ENCODE results near the gene ITGAD.

ITGAD gene

DNA sequence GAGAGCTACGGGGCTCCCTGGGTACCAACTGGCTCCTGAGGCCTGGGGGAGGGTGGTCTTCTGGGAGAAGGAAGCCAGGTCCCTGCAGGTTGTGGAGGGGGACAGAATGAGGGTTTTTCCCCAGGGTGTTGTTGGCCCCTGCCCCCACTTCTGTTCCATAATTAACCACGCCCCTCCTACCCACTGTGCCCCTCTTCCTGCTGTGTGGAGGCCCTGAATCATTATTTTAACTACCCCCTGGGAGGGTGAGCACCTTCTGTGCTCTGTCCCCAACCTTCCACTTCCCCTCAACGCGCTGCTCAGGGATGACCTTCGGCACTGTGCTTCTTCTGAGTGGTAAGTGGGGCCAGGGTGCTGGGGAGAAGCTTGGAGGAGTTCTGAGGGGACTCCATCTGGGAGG, at the start of gene ITGAD:
ITGAD (plus strand) TSS at position 280 of the 400 bp plus-strand sequence; CDS start at position 306, 26 bp downstream.
- no peak for DNase-seq (ENCODE audit: low read depth in 2 of 2)

DNA sequence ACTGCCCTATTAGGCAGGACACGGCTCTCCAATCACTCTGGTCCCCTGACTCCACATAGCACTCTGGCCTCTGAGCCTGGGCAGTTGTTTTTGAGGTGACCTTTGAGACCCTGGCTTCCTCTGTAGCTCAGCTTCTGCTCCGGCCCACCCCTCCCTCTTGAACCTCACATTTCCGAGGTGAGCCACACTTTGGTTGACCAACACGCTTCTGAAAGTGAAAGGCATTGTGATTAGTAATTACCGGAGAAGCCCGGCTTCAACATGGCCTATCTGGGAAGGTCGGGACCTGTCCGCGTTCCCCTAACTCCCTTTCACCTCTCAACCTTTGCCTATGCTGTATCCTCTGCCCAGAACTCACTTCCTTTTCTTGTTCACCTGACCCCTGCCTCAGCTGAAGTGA, 48.4 kb upstream of the ITGAD start:
- no peak for DNase-seq (ENCODE audit: low read depth in 2 of 2)

DNA sequence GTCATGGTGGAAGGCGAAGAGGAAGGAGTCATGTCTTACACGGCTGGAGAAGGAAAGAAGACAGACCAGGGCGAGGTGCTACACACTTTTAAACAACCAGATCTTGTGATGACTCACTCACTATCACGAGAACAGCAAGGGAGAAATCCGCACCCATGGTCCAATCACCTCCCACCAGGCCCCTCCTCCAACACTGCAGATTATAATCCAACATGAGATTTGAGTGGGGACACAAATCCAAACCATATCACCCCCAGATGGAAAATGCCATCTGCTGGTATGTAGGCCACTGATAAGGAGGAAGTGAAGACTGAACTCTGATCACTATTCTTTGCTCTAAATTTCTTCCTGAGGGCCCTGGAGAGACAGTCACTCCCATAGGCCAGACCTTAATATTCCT, 45.7 kb upstream of the ITGAD start:
- DNase-seq (ENCODE audit: low read depth in 2 of 2) = no peak

DNA sequence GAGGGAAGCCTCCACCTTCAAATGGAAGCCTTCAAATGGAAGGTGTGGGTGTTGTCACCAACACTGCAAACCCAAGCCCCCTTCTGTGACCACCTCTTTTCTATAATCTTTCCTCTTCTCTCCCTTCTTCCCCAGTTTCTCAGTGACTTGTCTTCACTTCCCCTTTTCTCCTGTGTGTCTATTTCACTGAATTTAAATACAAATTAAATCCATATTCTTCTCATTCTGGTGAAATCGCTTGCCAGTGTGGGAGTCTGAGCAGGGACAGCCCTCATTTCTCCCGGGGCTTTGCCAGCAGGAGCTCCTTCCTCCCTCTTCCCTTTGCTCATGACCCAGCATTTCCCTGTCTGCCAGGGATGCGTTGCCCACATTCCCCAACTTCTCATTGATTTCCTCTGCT, 44.6 kb upstream of the ITGAD start:
- DNase-seq (ENCODE audit: low read depth in 2 of 2) = no peak

DNA sequence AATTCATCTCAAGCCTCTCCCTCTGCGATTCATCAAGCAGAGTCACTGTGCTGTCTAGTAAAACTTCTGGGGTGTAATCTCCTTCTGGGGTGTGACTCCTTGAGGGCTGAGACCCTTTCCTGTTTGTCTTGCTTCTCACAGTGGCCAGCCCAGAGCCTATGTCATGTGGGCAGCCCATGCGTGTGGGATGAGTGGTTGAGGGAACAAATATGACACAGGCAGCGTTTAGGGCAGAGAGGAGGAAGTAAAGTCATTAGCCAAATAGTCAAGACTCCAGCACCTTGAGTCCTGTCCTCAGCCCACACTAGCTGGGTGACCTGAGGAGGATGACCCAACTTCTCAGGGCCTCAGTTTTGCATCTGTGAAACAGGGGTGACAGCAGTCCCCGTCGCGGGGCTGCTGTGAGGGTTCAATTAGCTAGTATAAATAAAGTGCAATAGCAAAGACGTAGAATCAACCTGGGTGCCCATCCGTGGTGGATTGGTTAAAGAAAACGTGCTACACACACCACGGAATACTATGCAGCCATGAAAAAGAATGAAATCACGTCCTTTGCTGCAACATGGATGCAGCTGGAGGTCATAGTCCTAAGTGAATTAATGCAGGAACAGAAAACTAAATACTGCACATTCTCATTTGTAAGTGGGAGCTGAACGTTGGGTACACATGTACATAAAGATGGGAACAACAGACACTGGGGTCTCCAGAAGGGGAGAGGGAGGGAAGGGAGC, 42.7 kb upstream of the ITGAD start:
- no peak for DNase-seq (ENCODE audit: low read depth in 2 of 2)

DNA sequence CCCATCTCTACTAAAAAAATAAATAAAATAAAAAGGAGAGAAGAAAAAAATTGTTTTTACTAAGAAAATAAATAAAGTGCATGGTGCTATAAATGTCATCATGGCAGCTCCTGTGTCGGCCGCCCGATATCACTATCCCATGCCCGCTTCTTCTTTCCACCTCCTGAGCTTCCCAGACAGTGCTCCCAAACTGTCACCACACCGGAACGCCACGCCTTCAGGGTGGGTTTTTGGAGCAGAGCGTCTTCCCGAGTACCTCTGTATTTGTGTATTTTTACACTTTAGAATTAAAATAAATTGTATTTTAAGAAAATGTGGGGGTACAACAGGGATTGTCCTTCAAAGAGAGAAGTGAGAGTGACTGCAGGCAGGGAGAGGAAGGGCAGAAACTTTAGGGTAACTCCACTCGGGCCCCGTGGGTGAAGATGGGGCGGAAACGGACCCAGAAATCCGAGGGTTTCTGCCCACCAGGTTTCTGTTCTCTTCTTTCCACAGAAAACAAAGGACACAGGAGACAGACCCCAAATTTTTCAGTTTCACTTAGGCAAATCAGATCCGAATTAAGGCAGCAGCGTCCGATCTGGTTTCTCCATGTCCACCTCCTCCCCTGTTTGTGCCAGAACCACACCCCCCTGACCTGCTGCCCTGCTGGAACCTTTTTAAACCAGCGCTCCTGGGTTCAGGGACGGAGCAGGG, 41.7 kb upstream of the ITGAD start:
- no peak for DNase-seq (ENCODE audit: low read depth in 2 of 2)

DNA sequence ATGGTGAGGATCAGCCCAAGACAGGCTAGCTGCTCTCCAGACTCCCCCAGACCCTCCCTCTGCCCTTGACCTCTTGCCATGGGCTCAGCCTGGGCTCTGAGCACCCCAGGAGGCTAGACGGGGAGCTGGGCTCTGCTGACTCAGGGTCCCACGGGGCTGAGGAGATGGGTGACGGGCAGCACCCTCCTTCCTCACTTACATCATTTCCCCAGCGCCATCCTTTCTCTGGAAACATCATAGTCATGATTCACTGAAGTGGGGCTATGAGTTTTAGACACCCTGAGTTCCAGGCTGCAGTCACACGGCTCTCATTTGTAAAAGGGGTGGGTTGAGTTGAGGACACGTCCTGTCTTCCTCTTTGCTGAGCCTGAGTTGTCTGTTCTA, 41.2 kb upstream of the ITGAD start:
- DNase-seq (ENCODE audit: low read depth in 2 of 2) = no peak

DNA sequence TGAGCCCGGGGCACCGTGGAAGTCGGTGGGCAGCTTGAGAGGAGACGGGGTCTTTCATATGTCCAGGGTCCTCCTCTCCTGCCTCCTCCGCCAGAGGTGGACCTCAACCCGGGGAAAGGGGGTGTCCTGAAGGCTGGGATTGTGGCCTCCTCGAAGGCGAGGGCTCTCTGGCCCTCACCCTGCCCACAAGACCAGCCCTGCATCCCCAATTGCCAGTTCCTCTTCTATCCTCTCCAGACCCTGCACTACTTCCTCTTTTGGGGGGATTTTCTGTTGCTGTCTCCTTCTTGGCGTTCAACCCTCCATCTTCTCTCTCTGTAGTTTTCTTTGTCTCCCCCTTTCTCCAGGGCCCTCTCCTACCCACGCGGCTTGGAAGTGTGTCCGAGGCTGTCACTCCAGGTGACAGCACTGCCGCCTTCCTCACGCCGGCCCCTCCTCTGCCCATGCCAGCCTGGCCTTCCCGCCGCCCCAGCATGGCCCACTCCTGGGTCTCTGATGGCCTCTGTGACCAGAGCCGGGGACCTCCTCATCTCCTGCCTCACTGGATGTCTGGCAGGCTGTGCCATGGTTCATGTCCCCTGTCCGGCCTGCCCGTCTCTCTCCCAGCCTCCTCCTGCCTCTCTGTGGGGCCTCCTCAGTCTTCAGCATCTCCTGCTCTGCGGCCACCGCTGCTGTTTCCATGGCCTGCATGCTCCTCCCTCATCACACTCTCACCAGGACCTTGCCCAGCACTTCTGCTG, 40.6 kb upstream of the ITGAD start:
- DNase-seq (ENCODE audit: low read depth in 2 of 2) = no peak

DNA sequence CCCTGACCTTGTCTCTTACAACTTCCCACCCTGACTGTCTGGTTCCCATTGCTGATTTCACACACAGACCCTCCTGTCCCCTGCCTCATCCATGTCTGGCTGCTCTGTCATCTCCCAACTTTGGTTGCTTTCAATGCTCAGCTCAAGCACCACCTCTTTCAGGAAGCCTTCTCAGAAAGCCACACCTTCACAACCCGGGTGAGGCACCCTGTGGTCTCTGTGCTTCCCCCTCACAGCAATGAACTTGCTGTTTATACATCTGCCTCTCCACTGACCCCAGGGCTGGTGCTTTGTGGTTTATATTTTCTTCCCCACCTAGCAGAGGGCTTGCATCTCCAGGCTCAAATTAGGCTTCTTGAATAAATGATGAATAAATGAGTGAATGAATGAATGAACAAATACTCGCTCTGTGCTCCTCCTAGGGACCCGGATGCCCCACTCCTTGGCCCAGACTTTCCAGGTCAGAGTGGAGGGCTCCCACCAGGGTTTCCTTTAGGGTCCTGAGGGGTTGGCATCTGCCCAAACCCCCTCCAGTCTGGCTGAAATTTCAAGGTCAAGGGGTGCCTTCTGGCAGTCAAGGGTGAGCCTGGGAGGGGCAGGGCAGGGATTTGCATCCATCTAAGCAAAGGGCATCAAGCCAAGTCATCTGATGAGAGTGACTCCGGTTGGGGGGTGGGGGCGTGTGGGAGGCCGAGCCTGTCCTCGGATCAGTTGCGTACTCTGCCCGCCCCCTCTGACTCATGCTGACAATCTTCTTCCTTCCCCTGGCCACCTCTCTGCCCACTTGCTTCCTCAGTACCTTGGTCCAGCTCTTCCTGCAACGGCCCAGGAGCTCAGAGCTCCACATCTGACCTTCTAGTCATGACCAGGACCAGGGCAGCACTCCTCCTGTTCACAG, 38.5 kb upstream of the ITGAD start, which contains the start of gene ITGAX:
ITGAX (plus strand) TSS at position 783 of the 898 bp plus-strand sequence; CDS start at position 862, 79 bp downstream.
- peak; percentile 26 to 30 for DNase-seq (ENCODE audit: low read depth in 2 of 2)

DNA sequence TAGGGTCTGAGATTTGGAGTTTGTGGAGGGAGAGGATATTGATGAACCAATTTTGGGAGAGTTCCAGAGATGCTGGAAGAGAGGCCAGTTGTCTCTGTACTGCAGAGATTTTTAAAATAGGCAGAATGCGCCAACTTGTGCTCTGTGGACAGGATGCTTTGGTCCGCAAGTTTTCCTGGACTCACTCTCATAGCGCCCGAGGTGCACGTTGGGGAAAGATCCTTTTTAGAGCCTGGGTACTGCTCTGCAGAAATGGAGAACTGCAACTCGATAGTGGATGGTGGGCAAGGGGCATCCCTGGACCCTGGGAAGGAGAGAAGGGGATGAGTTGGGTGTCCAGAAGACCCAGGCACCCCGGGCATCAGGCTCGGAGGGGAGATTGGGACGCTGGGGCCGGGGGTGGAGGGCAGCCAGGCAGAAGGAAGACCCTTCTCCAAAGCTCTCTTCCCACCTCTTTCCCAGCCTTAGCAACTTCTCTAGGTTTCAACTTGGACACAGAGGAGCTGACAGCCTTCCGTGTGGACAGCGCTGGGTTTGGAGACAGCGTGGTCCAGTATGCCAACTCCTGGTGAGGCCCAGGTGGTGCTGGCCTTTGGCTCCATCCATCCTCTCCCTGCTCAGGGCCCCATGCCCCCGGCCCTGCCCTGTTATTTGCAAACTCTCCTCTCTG, 37.6 kb upstream of the ITGAD start:
- no peak for DNase-seq (ENCODE audit: low read depth in 2 of 2)

DNA sequence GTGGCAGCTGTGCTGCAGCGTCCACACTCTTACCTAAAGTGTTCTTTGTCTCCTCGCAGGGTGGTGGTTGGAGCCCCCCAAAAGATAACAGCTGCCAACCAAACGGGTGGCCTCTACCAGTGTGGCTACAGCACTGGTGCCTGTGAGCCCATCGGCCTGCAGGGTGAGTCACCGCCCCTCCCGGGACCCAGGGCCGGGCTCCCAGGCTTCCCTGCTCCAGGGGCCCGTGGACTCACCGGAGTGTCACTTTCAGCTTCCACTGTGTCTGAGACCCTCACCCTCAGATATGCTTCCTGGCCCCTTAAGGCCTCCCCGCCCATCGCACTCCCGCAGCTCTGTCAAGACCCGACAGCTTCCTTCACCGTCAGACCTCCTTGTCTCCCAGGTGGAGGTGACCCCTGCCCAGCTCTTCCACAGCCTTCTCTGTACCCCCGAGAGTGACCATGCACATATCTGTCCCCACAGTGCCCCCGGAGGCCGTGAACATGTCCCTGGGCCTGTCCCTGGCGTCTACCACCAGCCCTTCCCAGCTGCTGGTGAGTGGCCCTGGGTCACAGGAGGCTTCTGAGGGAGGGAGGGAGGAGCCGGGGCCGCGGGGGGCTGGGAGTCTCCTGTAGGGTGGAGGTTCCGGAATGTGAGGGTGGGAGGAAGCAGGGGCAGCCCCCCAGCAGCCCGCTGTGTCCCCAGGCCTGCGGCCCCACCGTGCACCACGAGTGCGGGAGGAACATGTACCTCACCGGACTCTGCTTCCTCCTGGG, 36.4 kb upstream of the ITGAD start:
- no peak for DNase-seq (ENCODE audit: low read depth in 2 of 2)

DNA sequence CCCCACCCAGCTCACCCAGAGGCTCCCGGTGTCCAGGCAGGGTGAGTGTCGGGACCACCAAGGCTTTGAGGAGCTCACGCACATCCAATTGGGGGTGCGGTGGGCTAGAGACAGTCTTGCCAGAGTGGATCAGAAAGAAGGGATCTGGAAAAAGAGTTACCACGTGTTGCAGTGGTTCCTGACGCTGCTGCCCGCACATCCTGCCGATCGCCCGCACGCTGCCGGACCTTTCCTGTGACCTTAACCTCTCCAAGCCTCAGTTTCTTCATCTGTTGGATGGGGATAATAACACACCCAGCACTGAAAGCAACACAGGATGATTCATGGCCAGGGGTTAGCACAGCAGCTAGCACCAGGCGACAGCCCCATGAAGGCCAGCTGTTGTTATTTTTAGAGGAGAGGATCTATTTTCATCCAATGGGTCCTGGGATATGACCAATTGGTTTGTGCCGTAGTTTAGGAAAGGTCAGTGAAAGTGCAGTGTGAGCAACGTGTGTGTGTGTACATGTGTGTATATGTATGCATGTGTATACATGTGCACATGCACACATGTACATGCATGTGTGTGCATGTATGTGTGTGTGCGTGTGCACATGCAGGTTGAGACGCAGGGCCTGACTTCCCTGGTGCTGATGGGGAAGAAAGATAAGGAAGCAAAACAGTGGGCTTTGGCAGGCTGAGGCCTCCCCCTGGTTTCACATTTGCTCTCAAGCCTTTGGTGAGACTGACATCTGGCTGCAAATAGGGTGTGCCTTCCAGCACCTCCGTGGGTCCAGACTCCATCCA, 35.6 kb upstream of the ITGAD start:
- DNase-seq (ENCODE audit: low read depth in 2 of 2) = no peak

DNA sequence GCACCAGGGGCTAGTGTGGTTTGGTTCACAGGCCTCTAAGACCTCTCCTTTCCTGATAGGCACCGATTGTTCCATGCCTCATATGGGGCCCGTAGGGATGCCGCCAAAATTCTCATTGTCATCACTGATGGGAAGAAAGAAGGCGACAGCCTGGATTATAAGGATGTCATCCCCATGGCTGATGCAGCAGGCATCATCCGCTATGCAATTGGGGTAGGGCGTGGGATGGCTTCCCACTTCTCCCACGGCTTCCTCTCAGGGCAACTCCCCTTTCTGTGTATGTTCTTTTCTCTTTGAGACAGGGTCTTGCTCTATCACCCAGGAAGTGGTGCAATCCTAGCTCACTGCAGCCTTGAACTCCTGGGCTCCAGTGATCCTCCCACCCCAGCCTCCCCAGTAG, 32.9 kb upstream of the ITGAD start:
- DNase-seq (ENCODE audit: low read depth in 2 of 2) = no peak

DNA sequence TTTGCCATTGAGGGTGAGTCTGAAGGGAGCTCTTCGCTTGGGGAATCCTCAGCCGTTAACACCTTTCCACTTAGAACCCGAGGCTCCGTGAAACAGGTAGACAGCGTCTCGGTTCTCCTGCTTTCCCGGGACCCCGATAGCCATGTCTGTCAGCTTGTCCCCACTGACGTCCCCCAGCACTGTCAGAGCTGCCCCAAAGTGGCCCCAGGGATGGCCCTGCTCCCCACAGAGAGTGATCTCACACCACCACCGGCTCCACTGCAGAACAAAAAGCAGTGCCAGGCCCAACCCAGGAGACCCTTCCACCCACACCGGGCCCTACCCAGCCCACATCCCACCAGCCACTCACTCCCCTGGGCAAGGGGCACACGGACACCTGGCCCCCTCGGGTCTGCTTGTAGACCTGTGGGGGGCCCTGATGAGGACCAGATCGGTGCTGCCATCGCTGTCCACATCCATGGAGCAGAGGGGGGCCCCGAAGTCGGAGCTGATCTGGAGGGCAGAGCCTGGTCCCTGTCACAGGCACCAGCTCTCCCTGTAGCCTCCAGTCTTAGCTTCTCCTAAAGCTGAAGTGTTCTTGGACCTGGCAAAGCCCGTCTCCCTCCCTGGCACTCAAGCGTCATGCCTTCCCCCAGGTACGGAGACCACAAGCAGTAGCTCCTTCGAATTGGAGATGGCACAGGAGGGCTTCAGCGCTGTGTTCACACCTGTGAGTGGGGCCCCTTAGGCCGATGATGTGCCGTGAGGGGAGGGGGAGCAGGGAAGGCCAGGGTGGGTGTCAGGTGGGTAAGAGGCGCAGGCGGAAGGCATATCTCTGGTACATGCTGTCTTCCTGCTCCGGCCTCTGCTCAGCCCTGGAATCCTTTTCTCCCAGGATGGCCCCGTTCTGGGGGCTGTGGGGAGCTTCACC, 31.7 kb upstream of the ITGAD start:
- DNase-seq (ENCODE audit: low read depth in 2 of 2) = no peak

DNA sequence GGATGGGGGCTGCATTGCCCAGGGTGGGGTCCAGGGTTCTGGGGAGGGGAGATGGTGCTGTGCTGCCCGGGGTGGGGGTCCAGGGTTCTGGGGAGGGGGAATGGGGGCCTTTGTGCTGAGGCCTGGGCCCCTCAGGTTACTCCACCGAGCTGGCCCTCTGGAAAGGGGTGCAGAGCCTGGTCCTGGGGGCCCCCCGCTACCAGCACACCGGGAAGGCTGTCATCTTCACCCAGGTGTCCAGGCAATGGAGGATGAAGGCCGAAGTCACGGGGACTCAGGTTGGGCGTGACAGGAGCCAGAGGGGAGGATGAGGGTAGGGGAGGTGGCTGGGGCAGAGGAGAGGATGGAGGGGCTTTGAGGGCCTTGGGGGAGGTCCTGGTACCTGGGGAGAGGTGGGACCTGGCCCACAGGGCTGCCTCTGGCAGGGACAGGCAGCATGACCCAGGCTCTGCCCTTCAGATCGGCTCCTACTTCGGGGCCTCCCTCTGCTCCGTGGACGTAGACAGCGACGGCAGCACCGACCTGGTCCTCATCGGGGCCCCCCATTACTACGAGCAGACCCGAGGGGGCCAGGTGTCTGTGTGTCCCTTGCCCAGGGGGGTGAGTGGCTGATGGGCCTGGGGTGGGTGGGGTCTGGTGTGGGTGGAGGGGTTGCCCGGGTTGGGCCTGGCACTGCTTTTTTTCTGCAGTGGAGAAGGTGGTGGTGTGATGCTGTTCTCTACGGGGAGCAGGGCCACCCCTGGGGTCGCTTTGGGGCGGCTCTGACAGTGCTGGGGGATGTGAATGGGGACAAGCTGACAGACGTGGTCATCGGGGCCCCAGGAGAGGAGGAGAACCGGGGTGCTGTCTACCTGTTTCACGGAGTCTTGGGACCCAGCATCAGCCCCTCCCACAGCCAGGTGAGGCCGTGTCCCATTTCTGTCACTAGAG, 30.4 kb upstream of the ITGAD start:
- DNase-seq (ENCODE audit: low read depth in 2 of 2) = no peak

DNA sequence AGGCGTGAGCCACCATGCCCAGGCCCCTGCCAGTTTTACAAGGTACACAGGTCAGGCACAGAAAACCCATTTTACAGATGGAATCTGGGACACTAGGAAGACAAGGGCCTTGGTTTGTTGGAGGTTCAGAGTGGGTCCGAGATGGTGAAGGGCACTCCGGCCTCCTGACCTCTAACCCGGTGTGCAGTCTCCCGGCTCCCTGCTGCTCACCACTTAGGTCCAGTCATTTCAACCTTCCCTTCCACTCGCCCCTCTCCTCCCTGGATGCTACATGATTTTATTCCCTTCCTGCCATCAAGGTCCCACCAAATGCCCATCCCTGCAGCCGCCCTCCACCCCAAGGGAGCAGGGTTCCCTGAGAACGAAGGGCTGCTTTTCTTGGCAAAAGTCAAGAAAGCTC, 29.4 kb upstream of the ITGAD start:
- DNase-seq (ENCODE audit: low read depth in 2 of 2) = no peak

DNA sequence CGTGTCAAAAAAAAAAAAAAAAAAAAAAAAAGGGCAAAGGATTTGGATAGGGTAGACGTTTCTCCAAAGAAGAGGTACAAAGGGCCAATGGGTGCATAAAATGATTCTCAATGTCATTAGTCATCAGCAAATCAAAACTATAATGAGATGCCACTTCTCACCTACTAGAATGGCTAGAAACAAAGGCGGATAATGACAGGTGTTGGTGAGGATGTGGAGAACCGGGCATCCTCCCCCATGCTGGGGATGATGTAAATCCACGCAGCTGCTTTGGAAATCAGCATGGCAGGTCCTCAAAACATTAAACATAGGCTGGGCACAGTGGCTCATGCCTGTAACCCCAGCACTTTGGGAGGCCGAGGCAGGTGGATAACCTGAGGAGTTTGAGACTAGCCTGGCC, 28.7 kb upstream of the ITGAD start:
- no peak for DNase-seq (ENCODE audit: low read depth in 2 of 2)
